Measurements from ENCODE around the gene SLC29A1.
"Not testable (repeated sequence)": the region's sequence is repeated elsewhere in the genome, so short reads cannot be mapped to it uniquely, and the experiment has no call there.

The SLC29A1 gene

GRCh38 chr6:44183783-44184182 lies 39.6 kb upstream of the SLC29A1 start:
- Histone ChIP-seq H3K27me3 (ENCODE audit: control insufficient read depth, insufficient read depth, low read length) (no peaks in the 10 kb centered on the region), H3K36me3 (ENCODE audit: control insufficient read depth, insufficient read depth, low read length) (no peaks in the 10 kb centered on the region), H3K9me3 (ENCODE audit: control insufficient read depth, insufficient read depth, low read length) (no peaks in the 10 kb centered on the region), H3K4me1 (ENCODE audit: control insufficient read depth, insufficient read depth, low read length) (peaks cover 8% of the 10 kb centered on the region), H3K4me3 (ENCODE audit: low read depth, low read length) (no peak overlapping the region), H3K9ac (ENCODE audit: low read depth, low read length) (no peak overlapping the region)

- not testable (repeated sequence) for H3K9ac ChIP-seq (ENCODE audit: low read depth, low read length); H3K36me3 ChIP-seq (ENCODE audit: control insufficient read depth, insufficient read depth, low read length); H3K4me1 ChIP-seq (ENCODE audit: control insufficient read depth, insufficient read depth, low read length); H3K9me3 ChIP-seq (ENCODE audit: control insufficient read depth, insufficient read depth, low read length); H3K27me3 ChIP-seq (ENCODE audit: control insufficient read depth, insufficient read depth, low read length); H3K4me3 ChIP-seq (ENCODE audit: low read depth, low read length)
Observed at GRCh38 chr6:44185356-44185755, 38.0 kb upstream of the SLC29A1 start.

DNA sequence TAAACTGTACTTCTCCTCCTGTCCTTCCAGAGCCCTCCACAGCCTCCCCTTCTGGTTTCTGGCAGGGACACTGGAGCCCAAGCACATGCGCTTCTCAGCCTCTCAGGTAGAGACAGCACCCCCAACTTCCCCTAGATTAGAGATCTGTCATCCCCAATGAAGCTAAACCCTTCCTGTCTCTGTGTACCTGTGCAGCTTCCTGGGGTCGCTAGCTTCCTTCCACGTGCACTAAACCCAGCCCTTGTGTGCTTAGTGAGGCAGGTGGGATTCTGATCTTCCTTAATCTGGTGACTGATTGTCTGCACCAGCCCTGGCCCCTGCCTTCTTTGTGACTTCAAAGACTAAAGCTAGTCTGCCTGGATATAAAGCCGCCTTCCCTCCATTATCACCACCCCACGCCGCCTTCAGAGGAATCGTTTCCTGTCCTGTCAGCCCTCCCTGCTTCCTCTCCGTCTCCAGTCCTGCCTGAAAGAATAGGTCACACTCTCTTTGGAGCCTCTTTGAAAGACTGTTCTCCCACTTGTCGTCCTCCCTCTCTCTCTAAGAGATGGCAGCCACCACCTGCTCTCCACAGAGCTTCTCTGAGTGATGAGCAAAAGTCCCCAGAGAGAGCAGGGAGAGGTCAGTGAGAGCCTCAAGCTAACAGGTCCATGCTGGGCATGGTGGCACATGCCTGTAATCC lies 37.3 kb upstream of the SLC29A1 start:
- Histone ChIP-seq H3K9me3 (ENCODE audit: control insufficient read depth, insufficient read depth, low read length) (no peaks in the 10 kb centered on the region), H3K27me3 (ENCODE audit: control insufficient read depth, insufficient read depth, low read length) (no peaks in the 10 kb centered on the region), H3K4me3 (ENCODE audit: low read depth, low read length) (no peak overlapping the region), H3K9ac (ENCODE audit: low read depth, low read length) (no peak overlapping the region), H3K36me3 (ENCODE audit: control insufficient read depth, insufficient read depth, low read length) (no peaks in the 10 kb centered on the region), H3K4me1 (ENCODE audit: control insufficient read depth, insufficient read depth, low read length) (peaks cover 8% of the 10 kb centered on the region)

DNA sequence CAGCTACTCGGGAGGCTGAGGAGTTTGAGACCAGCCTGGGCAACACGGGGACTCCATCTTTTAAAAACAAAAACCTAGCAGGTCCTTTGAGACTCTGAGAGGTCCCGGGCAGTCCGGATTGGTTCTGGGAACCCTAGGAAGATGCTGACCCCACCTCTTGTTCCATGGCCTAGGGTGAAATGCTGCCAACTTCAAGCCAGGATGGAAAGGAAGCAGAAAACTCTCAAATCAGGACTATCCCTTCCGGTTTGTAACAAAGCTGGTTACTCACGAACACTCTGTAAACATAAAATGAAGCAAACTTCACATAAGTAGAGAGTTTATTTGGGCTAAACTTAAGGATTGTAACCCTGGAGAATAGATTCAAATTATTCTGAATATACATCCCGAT lies 36.8 kb upstream of the SLC29A1 start:
- H3K27me3 ChIP-seq (ENCODE audit: control insufficient read depth, insufficient read depth, low read length) = no peaks in the 10 kb centered on the region
- no peaks in the 10 kb centered on the region for H3K36me3 ChIP-seq (ENCODE audit: control insufficient read depth, insufficient read depth, low read length)
- H3K4me1 ChIP-seq (ENCODE audit: control insufficient read depth, insufficient read depth, low read length) = peaks cover 8% of the 10 kb centered on the region
- no peak overlapping the region for H3K4me3 ChIP-seq (ENCODE audit: low read depth, low read length)
- H3K9ac ChIP-seq (ENCODE audit: low read depth, low read length) = no peak overlapping the region
- no peaks in the 10 kb centered on the region for H3K9me3 ChIP-seq (ENCODE audit: control insufficient read depth, insufficient read depth, low read length)

DNA sequence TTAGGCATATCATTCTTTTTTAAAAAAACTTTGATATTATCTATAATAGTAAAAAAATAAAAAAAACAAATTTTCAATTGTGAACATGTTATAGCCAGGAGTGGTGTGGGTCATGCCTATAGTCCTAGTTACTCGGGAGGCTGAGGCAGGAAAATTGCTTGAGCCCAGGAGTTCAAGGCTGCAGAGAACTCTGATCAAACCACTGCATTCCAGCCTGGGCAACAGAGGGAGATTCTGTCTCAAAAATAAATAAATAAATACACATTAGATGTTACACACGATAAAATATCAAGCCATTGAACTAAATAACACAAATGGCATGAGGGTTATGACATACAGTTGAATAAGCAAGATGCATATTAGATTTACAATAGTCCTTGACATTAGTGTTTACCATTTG lies 34.6 kb upstream of the SLC29A1 start:
- H3K9ac ChIP-seq (ENCODE audit: low read depth, low read length) = no peak overlapping the region
- H3K4me1 ChIP-seq (ENCODE audit: control insufficient read depth, insufficient read depth, low read length) = peaks cover 12% of the 10 kb centered on the region
- no peaks in the 10 kb centered on the region for H3K36me3 ChIP-seq (ENCODE audit: control insufficient read depth, insufficient read depth, low read length)
- no peak overlapping the region for H3K4me3 ChIP-seq (ENCODE audit: low read depth, low read length)
- no peaks in the 10 kb centered on the region for H3K9me3 ChIP-seq (ENCODE audit: control insufficient read depth, insufficient read depth, low read length)
- no peaks in the 10 kb centered on the region for H3K27me3 ChIP-seq (ENCODE audit: control insufficient read depth, insufficient read depth, low read length)

- Histone ChIP-seq H3K27me3 (ENCODE audit: control insufficient read depth, insufficient read depth, low read length) (no peaks in the 10 kb centered on the region), H3K9ac (ENCODE audit: low read depth, low read length) (no peak overlapping the region), H3K4me3 (ENCODE audit: low read depth, low read length) (no peak overlapping the region), H3K4me1 (ENCODE audit: control insufficient read depth, insufficient read depth, low read length) (peaks cover 12% of the 10 kb centered on the region), H3K36me3 (ENCODE audit: control insufficient read depth, insufficient read depth, low read length) (no peaks in the 10 kb centered on the region), H3K9me3 (ENCODE audit: control insufficient read depth, insufficient read depth, low read length) (no peaks in the 10 kb centered on the region)
Observed at GRCh38 chr6:44189257-44189656, 34.1 kb upstream of the SLC29A1 start.

DNA sequence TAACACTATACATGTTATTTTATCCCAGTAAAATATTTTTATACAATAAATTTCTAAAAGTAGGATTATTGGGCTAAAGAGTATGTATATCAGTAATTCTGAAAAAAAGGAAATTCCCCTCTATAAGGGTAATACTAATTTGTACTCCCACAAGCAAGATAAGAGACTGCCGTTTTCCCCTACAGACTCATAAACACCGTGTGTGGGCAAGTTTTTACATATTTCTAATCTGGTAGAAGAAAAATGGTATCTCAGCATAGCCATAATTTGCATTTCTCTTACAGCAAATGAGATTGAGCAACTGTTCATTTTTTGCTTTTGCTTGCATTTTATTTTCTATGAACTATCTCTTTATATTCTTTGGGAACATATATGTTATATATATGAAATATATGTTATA lies 32.7 kb upstream of the SLC29A1 start:
- Histone ChIP-seq H3K9me3 (ENCODE audit: control insufficient read depth, insufficient read depth, low read length) (no peaks in the 10 kb centered on the region), H3K36me3 (ENCODE audit: control insufficient read depth, insufficient read depth, low read length) (no peaks in the 10 kb centered on the region), H3K4me1 (ENCODE audit: control insufficient read depth, insufficient read depth, low read length) (peaks cover 12% of the 10 kb centered on the region), H3K9ac (ENCODE audit: low read depth, low read length) (no peak overlapping the region), H3K27me3 (ENCODE audit: control insufficient read depth, insufficient read depth, low read length) (no peaks in the 10 kb centered on the region), H3K4me3 (ENCODE audit: low read depth, low read length) (no peak overlapping the region)

DNA sequence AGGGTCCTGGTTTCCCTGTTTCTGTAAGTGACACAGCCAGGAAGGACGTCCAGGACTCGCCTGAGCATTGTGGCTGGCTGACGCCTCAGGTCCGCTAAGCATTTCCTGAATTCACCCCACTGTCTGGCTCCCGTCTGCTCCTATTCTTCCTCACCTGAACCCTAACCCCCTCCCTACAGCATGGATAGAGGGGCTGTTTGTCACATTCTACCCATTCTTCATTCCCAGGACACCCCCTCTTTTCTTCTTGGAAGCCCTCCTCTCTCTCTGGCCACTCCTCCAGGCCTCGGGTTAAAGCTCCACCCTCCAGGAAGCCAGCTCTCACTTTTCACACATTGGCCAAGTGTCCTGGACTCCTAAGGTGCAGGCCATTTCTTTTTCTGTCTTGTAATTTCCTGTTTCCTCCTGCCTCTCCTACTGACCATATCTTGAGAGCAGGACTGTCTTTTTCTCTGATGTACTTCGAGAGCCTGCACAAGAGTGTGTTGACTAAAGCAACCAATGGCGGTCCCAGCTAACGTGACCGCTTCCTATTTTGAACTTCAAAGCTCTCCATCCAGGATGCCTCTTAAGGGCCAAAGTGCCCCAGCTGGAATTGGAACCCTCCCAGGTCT lies 30.9 kb upstream of the SLC29A1 start:
- H3K4me1 ChIP-seq (ENCODE audit: control insufficient read depth, insufficient read depth, low read length) = peaks cover 7% of the 10 kb centered on the region
- no peaks in the 10 kb centered on the region for H3K36me3 ChIP-seq (ENCODE audit: control insufficient read depth, insufficient read depth, low read length)
- H3K4me3 ChIP-seq (ENCODE audit: low read depth, low read length) = no peak overlapping the region
- no peaks in the 10 kb centered on the region for H3K27me3 ChIP-seq (ENCODE audit: control insufficient read depth, insufficient read depth, low read length)
- H3K9me3 ChIP-seq (ENCODE audit: control insufficient read depth, insufficient read depth, low read length) = no peaks in the 10 kb centered on the region
- no peak overlapping the region for H3K9ac ChIP-seq (ENCODE audit: low read depth, low read length)

GRCh38 chr6:44193307-44193910 lies 30.0 kb upstream of the SLC29A1 start:
- Histone ChIP-seq H3K4me3 (ENCODE audit: low read depth, low read length) (no peak overlapping the region), H3K27me3 (ENCODE audit: control insufficient read depth, insufficient read depth, low read length) (no peaks in the 10 kb centered on the region), H3K9ac (ENCODE audit: low read depth, low read length) (no peak overlapping the region), H3K36me3 (ENCODE audit: control insufficient read depth, insufficient read depth, low read length) (no peaks in the 10 kb centered on the region), H3K4me1 (ENCODE audit: control insufficient read depth, insufficient read depth, low read length) (peaks cover 7% of the 10 kb centered on the region), H3K9me3 (ENCODE audit: control insufficient read depth, insufficient read depth, low read length) (no peaks in the 10 kb centered on the region)

- H3K4me1 ChIP-seq (ENCODE audit: control insufficient read depth, insufficient read depth, low read length) = peaks cover 7% of the 10 kb centered on the region
- no peaks in the 10 kb centered on the region for H3K9me3 ChIP-seq (ENCODE audit: control insufficient read depth, insufficient read depth, low read length)
Observed at GRCh38 chr6:44194326-44194725, 29.1 kb upstream of the SLC29A1 start.

GRCh38 chr6:44196351-44196750 lies 27.0 kb upstream of the SLC29A1 start:
- H3K4me3 ChIP-seq (ENCODE audit: low read depth, low read length); H3K36me3 ChIP-seq (ENCODE audit: control insufficient read depth, insufficient read depth, low read length); H3K9me3 ChIP-seq (ENCODE audit: control insufficient read depth, insufficient read depth, low read length); H3K9ac ChIP-seq (ENCODE audit: low read depth, low read length); H3K27me3 ChIP-seq (ENCODE audit: control insufficient read depth, insufficient read depth, low read length): not testable (repeated sequence)
- H3K4me1 ChIP-seq (ENCODE audit: control insufficient read depth, insufficient read depth, low read length) = peaks cover 11% of the 10 kb centered on the region

More at GRCh38 chr6:44194326-44194725, 29.1 kb upstream of the SLC29A1 start:
- H3K27me3 ChIP-seq (ENCODE audit: control insufficient read depth, insufficient read depth, low read length) = no peaks in the 10 kb centered on the region
- H3K9ac ChIP-seq (ENCODE audit: low read depth, low read length) = no peak overlapping the region
- no peaks in the 10 kb centered on the region for H3K36me3 ChIP-seq (ENCODE audit: control insufficient read depth, insufficient read depth, low read length)
- no peak overlapping the region for H3K4me3 ChIP-seq (ENCODE audit: low read depth, low read length)

GRCh38 chr6:44198684-44199083 lies 24.7 kb upstream of the SLC29A1 start:
- no peak overlapping the region for H3K9ac ChIP-seq (ENCODE audit: low read depth, low read length)
- H3K4me1 ChIP-seq (ENCODE audit: control insufficient read depth, insufficient read depth, low read length) = peaks cover 20% of the 10 kb centered on the region
- H3K27me3 ChIP-seq (ENCODE audit: control insufficient read depth, insufficient read depth, low read length) = no peaks in the 10 kb centered on the region
- no peak overlapping the region for H3K4me3 ChIP-seq (ENCODE audit: low read depth, low read length)
- no peaks in the 10 kb centered on the region for H3K36me3 ChIP-seq (ENCODE audit: control insufficient read depth, insufficient read depth, low read length)
- no peaks in the 10 kb centered on the region for H3K9me3 ChIP-seq (ENCODE audit: control insufficient read depth, insufficient read depth, low read length)
